ENCODE data around the gene AFAP1L2. TPM values are rescaled to one million over a fixed set of nuclear protein-coding genes. Genes with fewer than 3 reads are reported as not detected.

AFAP1L2 gene
- total and polyA plus RNA-seq, 2 experiments from 2014 or later, result not detected

DNA sequence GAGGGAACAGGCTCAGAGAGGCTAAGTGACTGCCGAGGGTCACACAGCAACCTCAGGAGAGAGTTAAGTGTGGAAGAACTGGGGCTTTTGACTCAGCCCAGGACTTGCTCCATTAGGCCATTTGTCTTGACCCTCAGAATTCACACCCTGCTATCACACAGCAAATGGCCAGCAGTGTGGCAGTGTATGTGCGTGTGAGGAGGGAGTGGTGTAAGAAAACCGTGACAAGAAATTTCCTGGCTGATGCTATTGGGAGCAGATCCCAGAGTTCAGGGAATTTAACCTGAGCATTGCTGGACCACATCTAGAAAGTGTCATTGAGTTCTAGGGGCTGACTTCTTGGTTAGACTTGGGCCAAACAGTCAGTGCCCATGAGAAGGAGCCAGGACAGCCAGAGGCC lies 146.8 kb downstream of the AFAP1L2 start:
- in situ Hi-C loops (cut with MboI), result no loop called here
- Histone ChIP-seq H4K20me1 (ENCODE audit: insufficient read depth) (no peaks in the 10 kb centered on the region), H3K27ac (no peak overlapping the region), H3K9ac (no peak overlapping the region), H3K9me3 (ENCODE audit: low read depth) (no peaks in the 10 kb centered on the region), H3K9me2 (ENCODE audit: insufficient read depth) (no peaks in the 10 kb centered on the region), H3K4me3 (no peak overlapping the region), H3F3A (ENCODE audit: insufficient read depth) (peaks cover 25% of the 10 kb centered on the region), H3K4me1 (ENCODE audit: insufficient read depth) (peaks cover 23% of the 10 kb centered on the region), H2AFZ (no peak overlapping the region), H3K36me3 (ENCODE audit: low read depth) (no peaks in the 10 kb centered on the region), H3K79me2 (ENCODE audit: insufficient read depth) (no peaks in the 10 kb centered on the region), H3K4me2 (ENCODE audit: unreplicated experiment) (no peak overlapping the region), H3K27me3 (replicated peaks; ENCODE audit: insufficient read depth) (no peaks in the 10 kb centered on the region)
- WGBS, 2 experiments (ENCODE audit: low coverage in 1 of 2, low lambda C conversion rate in 2 of 2, missing lambda C conversion rate in 2 of 2), result 55 to 57% methylated on average over 3 of the region's 3 CpGs
- TF ChIP-seq EZH2 (IDR thresholded peaks at IDR 0.05; ENCODE audit: insufficient read depth, poor library complexity, severe bottlenecking), result no peak
- TF ChIP-seq EZH2phosphoT487 (IDR thresholded peaks at IDR 0.05; ENCODE audit: insufficient read depth, low read depth), result no peak
- DNase-seq, result no peak

- in situ Hi-C loops (cut with MboI), result no loop called here
- Histone ChIP-seq H3K36me3 (ENCODE audit: low read depth) (no peaks in the 10 kb centered on the region), H3K9me2 (ENCODE audit: insufficient read depth) (no peaks in the 10 kb centered on the region), H3K4me1 (ENCODE audit: insufficient read depth) (peaks cover 23% of the 10 kb centered on the region), H4K20me1 (ENCODE audit: insufficient read depth) (no peaks in the 10 kb centered on the region), H3K4me3 (no peak overlapping the region), H3K9me3 (ENCODE audit: low read depth) (no peaks in the 10 kb centered on the region), H3K79me2 (ENCODE audit: insufficient read depth) (no peaks in the 10 kb centered on the region), H3K27ac (no peak overlapping the region), H2AFZ (no peak overlapping the region), H3K9ac (no peak overlapping the region), H3K4me2 (ENCODE audit: unreplicated experiment) (no peak overlapping the region), H3K27me3 (replicated peaks; ENCODE audit: insufficient read depth) (0 out of 2 replicates have a peak, but pooled peaks cover 4% of the 10 kb centered on the region), H3F3A (ENCODE audit: insufficient read depth) (peaks cover 25% of the 10 kb centered on the region)
- WGBS, 2 experiments (ENCODE audit: low coverage in 1 of 2, low lambda C conversion rate in 2 of 2, missing lambda C conversion rate in 2 of 2), result 45 to 72% methylated on average over 3 of the region's 3 CpGs
- no peak for DNase-seq
- no peak for TF ChIP-seq EZH2phosphoT487 (IDR thresholded peaks at IDR 0.05; ENCODE audit: insufficient read depth, low read depth)
- TF ChIP-seq EZH2 (IDR thresholded peaks at IDR 0.05; ENCODE audit: insufficient read depth, poor library complexity, severe bottlenecking), result no peak
Measured at GRCh38 chr10:114256822-114257221, 147.5 kb downstream of the AFAP1L2 start.

- Histone ChIP-seq H3K27me3 (replicated peaks; ENCODE audit: insufficient read depth) (peaks cover 4% of the 10 kb centered on the region; the same call in 1 of the 2 replicates), H3K4me1 (ENCODE audit: insufficient read depth) (peaks cover 17% of the 10 kb centered on the region), H3K4me2 (ENCODE audit: unreplicated experiment) (no peak overlapping the region), H3K9me2 (ENCODE audit: insufficient read depth) (no peaks in the 10 kb centered on the region), H3K27ac (no peak overlapping the region), H3K4me3 (no peak overlapping the region), H3K36me3 (ENCODE audit: low read depth) (no peaks in the 10 kb centered on the region), H3K79me2 (ENCODE audit: insufficient read depth) (no peaks in the 10 kb centered on the region), H3K9me3 (ENCODE audit: low read depth) (no peaks in the 10 kb centered on the region), H3F3A (ENCODE audit: insufficient read depth) (peaks cover 18% of the 10 kb centered on the region), H2AFZ (no peak overlapping the region), H3K9ac (no peak overlapping the region), H4K20me1 (ENCODE audit: insufficient read depth) (no peaks in the 10 kb centered on the region)
- no peak for DNase-seq
- TF ChIP-seq EZH2phosphoT487 (IDR thresholded peaks at IDR 0.05; ENCODE audit: insufficient read depth, low read depth) (no peak), EZH2 (IDR thresholded peaks at IDR 0.05; ENCODE audit: insufficient read depth, poor library complexity, severe bottlenecking) (no peak)
- WGBS, 2 experiments (ENCODE audit: low coverage in 1 of 2, low lambda C conversion rate in 2 of 2, missing lambda C conversion rate in 2 of 2), result 75 to 77% methylated on average over 12 of the region's 12 CpGs
- in situ Hi-C loops (cut with MboI), result no loop called here
Measured at GRCh38 chr10:114256008-114256765, 148.1 kb downstream of the AFAP1L2 start.

- no peak overlapping the region for H3K4me3 ChIP-seq
- H3K9me3 ChIP-seq (ENCODE audit: low read depth), result no peaks in the 10 kb centered on the region
- peaks cover 10% of the 10 kb centered on the region for H3F3A ChIP-seq (ENCODE audit: insufficient read depth)
- no peaks in the 10 kb centered on the region for H3K79me2 ChIP-seq (ENCODE audit: insufficient read depth)
- H3K4me1 ChIP-seq (ENCODE audit: insufficient read depth), result peaks cover 8% of the 10 kb centered on the region
- H3K9ac ChIP-seq, result no peak overlapping the region
- no peaks in the 10 kb centered on the region for H3K9me2 ChIP-seq (ENCODE audit: insufficient read depth)
- WGBS, 2 experiments (ENCODE audit: low coverage in 1 of 2, low lambda C conversion rate in 2 of 2, missing lambda C conversion rate in 2 of 2), result 93 to 100% methylated on average over 1 of the region's 1 CpG
- H2AFZ ChIP-seq, result no peak overlapping the region
- no peak overlapping the region for H3K27ac ChIP-seq
- H4K20me1 ChIP-seq (ENCODE audit: insufficient read depth), result no peaks in the 10 kb centered on the region
- H3K27me3 ChIP-seq (replicated peaks; ENCODE audit: insufficient read depth), result peaks cover 4% of the 10 kb centered on the region; the same call in 1 of the 2 replicates
- no peak overlapping the region for H3K4me2 ChIP-seq (ENCODE audit: unreplicated experiment)
- in situ Hi-C loops (cut with MboI), result no loop called here
- H3K36me3 ChIP-seq (ENCODE audit: low read depth), result no peaks in the 10 kb centered on the region
- DNase-seq, result no peak
- TF ChIP-seq EZH2 (IDR thresholded peaks at IDR 0.05; ENCODE audit: insufficient read depth, poor library complexity, severe bottlenecking), result no peak
Measured at GRCh38 chr10:114255227-114255626, 149.1 kb downstream of the AFAP1L2 start.
